Caco-2 (cell line): ENCODE data around the gene EDARADD. TPM values are rescaled to one million over a fixed set of nuclear protein-coding genes. Genes with fewer than 3 reads are reported as not detected.

Experiments
- BruUV-seq: library from RNA; stranded (reverse); fragments of 400-500 nt; replicated peaks from 2 replicates; lab custom pipeline; 2021; lab: Mats Ljungman, UMichigan
- CTCF ChIA-PET: fragments of 300-600 bp; sonication (Branson Sonifier 250); formaldehyde crosslinking; loops from one replicate; lab custom pipeline; 2022; ENCODE audit warnings: antibody characterized with exemption; lab: Charles Lee
- POLR2A ChIA-PET: fragments of 300-600 bp; sonication (Branson Sonifier 250); formaldehyde crosslinking; loops from one replicate; lab custom pipeline; 2022; ENCODE audit warnings: antibody characterized with exemption; lab: Charles Lee
- DNase-seq, 2 experiments: peaks; one replicate each; pipeline versions ENCODE4 v3.0.0 to v3.0.0-alpha.2; 2020 to 2022
- H3K27me3 ChIP-seq: replicated peaks from 2 replicates; pipeline ENCODE4 v1.6.0; 2011; ENCODE audit warnings: low read length; ENCODE audit not compliant: control insufficient read depth, insufficient read depth
- H3K36me3 ChIP-seq: 2 replicates; pipeline ENCODE4 v1.5.1; 2011; ENCODE audit warnings: low read length; ENCODE audit not compliant: control insufficient read depth, insufficient read depth
- H3K4me1 ChIP-seq: fragments of 250-450 bp; sonication (Bioruptor Pico); 2 replicates; pipeline ENCODE4 v1.5.1; 2020; ENCODE audit warnings: mild to moderate bottlenecking
- H3K4me3 ChIP-seq: 2 replicates; pipeline ENCODE4 v1.5.1; 2011; ENCODE audit warnings: low read depth, mild to moderate bottlenecking, control low read depth, low read length
- H3K9me3 ChIP-seq: fragments of 250-450 bp; sonication (Bioruptor Pico); 2 replicates; pipeline ENCODE4 v1.5.1; 2020; ENCODE audit warnings: mild to moderate bottlenecking, moderate library complexity
- H3K27ac Mint-ChIP-seq: one replicate; pipeline ENCODE4 v1.8.0; 2022; ENCODE audit warnings: mixed read lengths; ENCODE audit not compliant: unreplicated experiment
- H3K27me3 Mint-ChIP-seq: one replicate; pipeline ENCODE4 v1.8.0; 2022; ENCODE audit warnings: mixed read lengths; ENCODE audit not compliant: insufficient read depth, unreplicated experiment
- H3K36me3 Mint-ChIP-seq: one replicate; pipeline ENCODE4 v1.8.0; 2022; ENCODE audit warnings: mild to moderate bottlenecking, mixed read lengths; ENCODE audit not compliant: insufficient read depth, unreplicated experiment
- H3K4me1 Mint-ChIP-seq: one replicate; pipeline ENCODE4 v1.8.0; 2022; ENCODE audit warnings: low read depth, mixed read lengths; ENCODE audit not compliant: unreplicated experiment
- H3K4me3 Mint-ChIP-seq: one replicate; pipeline ENCODE4 v1.8.0; 2022; ENCODE audit warnings: mild to moderate bottlenecking, moderate library complexity, mixed read lengths; ENCODE audit not compliant: unreplicated experiment
- H3K9me3 Mint-ChIP-seq: one replicate; pipeline ENCODE4 v1.8.0; 2022; ENCODE audit warnings: mixed read lengths; ENCODE audit not compliant: unreplicated experiment
- intact Hi-C: fragments of 100-400 bp; cut with micrococcal nuclease; formaldehyde crosslinking; loops from one replicate; pipeline ENCODE4 v1.10.0; 2022; ENCODE audit not compliant: unreplicated experiment
- total RNA-seq: library from RNA; stranded (reverse); gene quantifications from 2 replicates; pipeline ENCODE4 v1.2.3, GENCODE V29; 2022
- TF ChIP-seq, protein P1 (sequence below), 2 experiments: fragments of 200-600 bp in 1 of 2; IDR thresholded peaks; 1 replicate in 1 of 2; 2 replicates in 1 of 2; pipeline versions ENCODE4 v1.5.1 to v1.8.0; 2011 to 2022; ENCODE audit warnings: antibody characterized with exemption in 1 of 2, control low read depth in 1 of 2, inconsistent platforms in 1 of 2, low read depth in 1 of 2, low read length in 1 of 2, mild to moderate bottlenecking in 1 of 2, moderate library complexity in 1 of 2; ENCODE audit not compliant: insufficient read depth in 1 of 2, severe bottlenecking in 1 of 2, unreplicated experiment in 1 of 2

EDARADD gene
- total RNA-seq, 1 experiment from 2014 or later: 14.4 TPM

DNA sequence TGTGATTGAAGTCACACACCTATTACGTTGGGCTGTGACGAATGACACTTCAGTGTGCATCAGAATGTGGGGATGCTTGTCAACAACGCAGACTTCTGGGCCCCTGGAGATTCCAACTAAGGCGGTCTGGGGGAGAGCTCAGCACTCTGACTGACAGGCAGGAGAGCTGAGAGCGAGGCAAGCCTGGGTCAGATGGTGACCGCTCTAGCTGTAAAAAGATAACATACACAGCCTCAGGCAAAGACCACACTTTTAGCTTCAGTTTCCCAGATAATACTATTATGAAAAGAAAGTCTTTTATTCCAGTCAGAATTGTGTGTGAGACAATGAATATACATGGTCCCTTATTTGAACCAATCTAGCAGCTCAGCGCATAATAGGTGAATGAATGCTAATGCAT, 25.4 kb downstream of the EDARADD start:
- ChIA-PET POLR2A (interaction anchor here (0.6 kb wide), 1 partner anchor 22 kb away, joined by 3 read pairs; no protein-coding TSS in a partner anchor), CTCF (no interaction called here)
- Mint-ChIP-seq H3K27ac (no peak overlapping the region), H3K27me3 (no peaks in the 10 kb centered on the region), H3K4me1 (peaks cover 12% of the 10 kb centered on the region), H3K36me3 (peaks cover 9% of the 10 kb centered on the region), H3K4me3 (no peak overlapping the region), H3K9me3 (peaks cover 10% of the 10 kb centered on the region)
- Histone ChIP-seq H3K9me3 (no peaks in the 10 kb centered on the region), H3K27me3 (no peaks in the 10 kb centered on the region), H3K4me1 (no peaks in the 10 kb centered on the region), H3K36me3 (no peaks in the 10 kb centered on the region), H3K4me3 (no peak overlapping the region)
- DNase-seq: no peak
- BruUV-seq: no TSS peak
- TF ChIP-seq, protein P1, sequence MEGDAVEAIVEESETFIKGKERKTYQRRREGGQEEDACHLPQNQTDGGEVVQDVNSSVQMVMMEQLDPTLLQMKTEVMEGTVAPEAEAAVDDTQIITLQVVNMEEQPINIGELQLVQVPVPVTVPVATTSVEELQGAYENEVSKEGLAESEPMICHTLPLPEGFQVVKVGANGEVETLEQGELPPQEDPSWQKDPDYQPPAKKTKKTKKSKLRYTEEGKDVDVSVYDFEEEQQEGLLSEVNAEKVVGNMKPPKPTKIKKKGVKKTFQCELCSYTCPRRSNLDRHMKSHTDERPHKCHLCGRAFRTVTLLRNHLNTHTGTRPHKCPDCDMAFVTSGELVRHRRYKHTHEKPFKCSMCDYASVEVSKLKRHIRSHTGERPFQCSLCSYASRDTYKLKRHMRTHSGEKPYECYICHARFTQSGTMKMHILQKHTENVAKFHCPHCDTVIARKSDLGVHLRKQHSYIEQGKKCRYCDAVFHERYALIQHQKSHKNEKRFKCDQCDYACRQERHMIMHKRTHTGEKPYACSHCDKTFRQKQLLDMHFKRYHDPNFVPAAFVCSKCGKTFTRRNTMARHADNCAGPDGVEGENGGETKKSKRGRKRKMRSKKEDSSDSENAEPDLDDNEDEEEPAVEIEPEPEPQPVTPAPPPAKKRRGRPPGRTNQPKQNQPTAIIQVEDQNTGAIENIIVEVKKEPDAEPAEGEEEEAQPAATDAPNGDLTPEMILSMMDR (IDR thresholded peaks at IDR 0.05; ENCODE audit: insufficient read depth in 1 of 2, low read depth in 1 of 2, low read length in 1 of 2, severe bottlenecking in 1 of 2, unreplicated experiment in 1 of 2): no peak
- intact Hi-C loops: no loop called here

DNA sequence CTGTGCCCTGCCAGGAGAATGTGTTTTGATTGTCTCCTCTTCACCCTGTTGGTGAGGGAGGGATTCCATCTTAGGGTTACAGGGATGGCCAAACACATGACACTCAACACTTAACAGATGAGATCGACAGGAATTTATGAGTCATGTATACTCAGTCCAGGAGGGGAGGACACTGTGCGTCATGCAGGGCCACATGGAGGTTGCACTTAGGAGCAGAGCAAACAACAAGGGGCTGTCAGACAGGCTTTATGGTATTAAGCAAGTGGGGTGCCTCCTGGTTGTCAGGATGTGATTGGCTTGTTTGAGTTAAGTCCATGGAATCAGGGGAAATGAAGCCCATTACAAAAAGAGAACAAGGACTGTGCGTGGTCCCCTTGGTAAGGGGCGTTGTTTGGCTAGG, 26.9 kb downstream of the EDARADD start:
- no peaks in the 10 kb centered on the region for H3K27me3 Mint-ChIP-seq
- peaks cover 10% of the 10 kb centered on the region for H3K9me3 Mint-ChIP-seq
- intact Hi-C loops: no loop called here
- Histone ChIP-seq H3K9me3 (no peaks in the 10 kb centered on the region), H3K4me1 (no peaks in the 10 kb centered on the region), H3K27me3 (no peaks in the 10 kb centered on the region), H3K4me3 (no peak overlapping the region), H3K36me3 (no peaks in the 10 kb centered on the region)
- H3K4me1 Mint-ChIP-seq: peaks cover 12% of the 10 kb centered on the region
- CTCF ChIA-PET: no interaction called here
- peak; percentile 35 to 54 for DNase-seq
- TF ChIP-seq, protein P1 (IDR thresholded peaks at IDR 0.05; ENCODE audit: insufficient read depth in 1 of 2, low read depth in 1 of 2, low read length in 1 of 2, severe bottlenecking in 1 of 2, unreplicated experiment in 1 of 2): no peak
- no TSS peak for BruUV-seq
- no peak overlapping the region for H3K27ac Mint-ChIP-seq
- POLR2A ChIA-PET: no interaction called here
- no peak overlapping the region for H3K4me3 Mint-ChIP-seq
- peaks cover 9% of the 10 kb centered on the region for H3K36me3 Mint-ChIP-seq

DNA sequence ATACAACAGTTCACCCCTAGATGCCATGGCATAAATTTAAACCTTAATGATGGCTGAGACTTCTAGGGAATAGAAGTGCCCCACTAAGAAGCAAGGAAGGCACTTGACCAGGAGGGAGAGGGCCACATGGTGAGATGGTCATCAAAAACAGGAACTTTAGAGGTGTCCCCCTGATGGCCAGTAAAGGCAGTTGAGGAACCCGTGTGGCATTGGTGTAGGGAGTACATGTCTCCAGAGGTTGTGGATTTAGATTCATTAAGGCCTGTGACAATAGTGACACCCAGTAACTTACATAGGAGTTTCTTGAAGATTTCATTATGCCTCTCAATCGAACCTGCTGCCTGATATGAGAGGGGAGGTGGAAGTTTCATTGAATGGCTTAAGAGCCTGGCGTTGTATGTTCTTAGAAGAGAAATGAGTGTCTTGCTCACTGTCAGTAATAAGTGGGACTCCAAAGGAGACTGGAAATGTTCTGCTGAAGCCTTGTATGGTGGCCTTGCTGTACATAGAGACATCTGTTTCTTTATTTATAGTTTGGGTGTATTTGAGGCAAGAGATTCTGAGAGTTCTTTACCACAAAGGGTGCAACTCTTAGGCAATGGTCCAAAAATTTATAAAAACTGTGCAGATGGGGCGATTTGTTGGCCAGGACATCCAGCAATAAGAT, 27.9 kb downstream of the EDARADD start:
- ChIA-PET POLR2A (no interaction called here), CTCF (no interaction called here)
- H3K27ac Mint-ChIP-seq: no peak overlapping the region
- peaks cover 9% of the 10 kb centered on the region for H3K36me3 Mint-ChIP-seq
- DNase-seq: no peak
- Histone ChIP-seq H3K36me3 (no peaks in the 10 kb centered on the region; the same call in 1 of the 2 replicates), H3K4me1 (no peaks in the 10 kb centered on the region), H3K9me3 (no peaks in the 10 kb centered on the region), H3K27me3 (no peaks in the 10 kb centered on the region), H3K4me3 (no peak overlapping the region)
- TF ChIP-seq, protein P1 (IDR thresholded peaks at IDR 0.05; ENCODE audit: insufficient read depth in 1 of 2, low read depth in 1 of 2, low read length in 1 of 2, severe bottlenecking in 1 of 2, unreplicated experiment in 1 of 2): no peak
- intact Hi-C loops: no loop called here
- H3K4me3 Mint-ChIP-seq: no peak overlapping the region
- no peaks in the 10 kb centered on the region for H3K27me3 Mint-ChIP-seq
- BruUV-seq: no TSS peak
- H3K4me1 Mint-ChIP-seq: peaks cover 12% of the 10 kb centered on the region
- H3K9me3 Mint-ChIP-seq: peaks cover 10% of the 10 kb centered on the region
